ENCODE data around the gene SH3GL1.
"Not testable (repeated sequence)": the region's sequence is repeated elsewhere in the genome, so short reads cannot be mapped to it uniquely, and the experiment has no call there.

The SH3GL1 gene

DNA sequence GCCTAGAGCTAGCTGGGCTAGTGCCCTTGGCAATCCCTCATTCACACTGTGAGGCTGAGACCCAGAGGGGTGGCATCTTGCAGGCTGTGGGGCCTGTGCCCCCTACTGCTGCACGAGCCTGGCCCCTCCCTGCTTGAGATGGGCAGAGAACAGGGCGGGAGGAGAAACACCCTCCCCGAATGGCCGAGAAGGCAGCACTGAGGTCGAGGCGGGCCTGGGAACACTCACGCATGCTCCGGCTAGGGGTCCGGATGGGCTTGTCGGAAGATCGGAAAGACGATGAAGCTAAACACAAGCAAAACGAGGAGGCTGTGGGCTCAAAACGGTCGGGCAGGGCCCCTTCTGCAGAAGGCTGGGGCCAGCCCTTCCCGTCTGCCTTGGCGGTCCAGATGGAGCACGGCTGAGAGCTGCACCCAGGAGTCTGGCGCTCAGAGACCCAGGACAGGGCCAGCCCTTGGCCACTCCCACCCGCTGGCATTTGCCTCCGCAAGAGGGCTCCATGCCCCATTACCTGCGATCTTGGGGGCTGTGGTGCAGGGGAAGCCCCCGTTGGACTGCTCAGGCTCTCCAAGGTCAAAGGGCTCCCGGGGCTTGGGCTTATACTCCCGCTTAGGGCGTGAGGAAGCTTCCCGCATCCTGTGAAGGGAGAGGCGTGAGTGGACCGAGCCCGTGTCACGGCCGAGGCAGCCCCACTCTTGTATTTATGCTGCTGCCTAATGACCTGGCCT lies 38.1 kb downstream of the SH3GL1 start:
- DNase-seq, result no peak

DNA sequence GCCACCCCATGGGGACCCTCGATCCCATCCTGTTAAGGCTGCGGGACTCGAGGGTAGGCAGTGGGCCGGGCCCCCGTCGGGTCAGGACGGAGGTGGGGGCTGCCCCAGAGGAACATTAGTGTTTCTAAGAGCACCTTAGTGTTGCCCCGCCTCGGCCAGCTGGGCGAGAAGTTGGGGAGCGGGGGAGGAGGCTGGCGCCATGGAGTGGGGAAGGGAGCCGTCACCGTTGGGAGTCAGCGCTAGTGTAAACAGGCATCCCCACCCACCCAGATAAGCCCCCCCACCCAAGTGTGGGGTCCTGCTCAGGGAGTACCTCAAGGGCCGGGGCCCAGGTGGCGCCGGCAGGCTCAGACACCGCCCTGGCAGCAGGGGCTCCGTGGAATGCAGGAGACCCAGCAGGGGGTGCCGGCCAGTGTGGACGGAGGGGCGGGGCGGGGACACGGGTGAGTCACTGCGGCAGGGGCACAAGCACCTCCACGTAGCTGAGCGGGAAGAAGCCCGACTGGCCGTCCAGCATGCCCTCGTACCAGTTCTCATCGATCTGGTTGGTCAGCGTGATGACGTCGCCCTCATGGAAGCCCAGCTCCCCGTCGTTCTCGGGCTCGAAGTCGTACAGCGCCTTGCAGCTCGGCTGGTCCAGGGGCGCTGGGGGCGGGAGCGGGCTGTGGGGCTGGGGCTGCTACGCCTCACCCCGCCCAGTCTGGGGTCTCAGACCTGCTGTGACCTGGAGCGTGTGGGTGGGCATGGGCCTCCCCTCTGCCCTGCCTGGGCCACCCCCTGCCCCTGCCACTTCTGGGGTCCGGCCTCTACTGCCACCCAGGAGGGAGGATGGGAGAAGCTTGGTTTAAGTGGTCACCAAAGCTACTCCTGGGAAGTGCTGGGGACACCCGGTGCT lies 38.9 kb downstream of the SH3GL1 start:
- DNase-seq, result no peak

DNA sequence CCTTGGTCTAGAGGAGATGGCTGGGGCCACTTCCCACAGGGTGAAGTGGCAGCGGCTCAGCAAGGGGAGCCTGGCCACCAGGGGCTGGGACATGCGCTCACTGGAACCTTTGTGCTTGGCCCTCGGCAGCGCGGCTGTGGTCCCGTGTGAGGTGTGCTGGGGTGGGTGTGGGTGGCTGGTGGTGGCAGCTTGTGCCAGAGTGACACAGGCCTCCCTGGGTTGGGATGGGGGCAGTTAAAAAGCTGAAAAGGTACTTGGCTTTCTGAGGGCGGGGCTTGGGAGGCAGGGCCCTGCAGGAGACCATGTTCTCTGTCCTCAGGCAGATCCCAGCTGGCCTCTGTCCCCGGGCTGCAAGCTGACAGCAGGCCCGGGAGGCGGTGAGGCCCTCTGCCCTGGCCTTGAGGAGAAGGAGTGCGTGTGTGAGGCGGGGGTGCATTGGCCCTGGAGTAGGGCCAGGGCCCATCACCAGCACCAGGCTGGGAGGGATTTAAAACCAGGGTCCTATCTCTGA lies 39.7 kb downstream of the SH3GL1 start:
- DNase-seq, result no peak

DNA sequence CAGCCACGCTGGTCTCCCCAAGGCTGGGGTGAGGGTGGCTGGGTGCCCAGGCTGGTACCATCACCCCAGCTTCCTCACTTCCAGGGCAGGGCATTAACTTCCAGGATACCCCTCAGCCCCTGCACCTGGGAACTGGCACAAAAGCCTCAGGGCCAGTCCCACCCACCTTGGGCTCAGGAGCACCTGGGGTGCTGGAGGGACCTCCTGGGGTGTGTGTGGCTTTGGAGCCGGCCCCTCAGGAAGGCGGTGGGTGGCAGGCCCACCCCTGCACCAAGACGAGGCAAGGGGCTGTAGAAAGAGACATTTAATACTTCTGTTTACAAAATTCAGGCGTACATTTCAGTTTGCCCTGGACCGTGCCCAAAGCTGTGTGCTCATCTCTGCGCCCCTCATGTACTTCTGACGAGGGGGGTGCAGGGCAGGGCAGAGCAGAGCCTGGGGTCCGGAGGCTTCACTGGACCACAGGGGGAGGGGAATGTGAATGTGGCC lies 40.2 kb downstream of the SH3GL1 start:
- no peak for DNase-seq

DNA sequence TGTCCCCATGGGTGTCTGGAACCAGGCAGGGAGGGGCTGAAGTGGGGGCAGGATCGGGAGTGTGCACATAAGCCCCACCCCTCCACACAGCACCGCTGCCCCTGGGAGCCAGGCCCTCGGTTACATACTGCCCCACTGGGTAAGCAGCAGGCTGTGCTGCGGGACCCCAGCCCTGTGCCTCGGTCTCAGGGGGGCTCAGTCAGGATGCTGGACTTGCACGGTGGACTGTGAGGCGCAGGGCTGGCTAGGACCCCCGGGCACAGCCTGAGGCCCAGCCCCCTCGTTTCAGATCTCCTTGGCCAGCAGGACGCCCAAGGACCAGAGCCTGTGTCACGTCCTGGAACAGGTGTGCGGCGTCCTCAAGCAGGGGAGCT lies 40.7 kb downstream of the SH3GL1 start:
- no peak for DNase-seq

DNA sequence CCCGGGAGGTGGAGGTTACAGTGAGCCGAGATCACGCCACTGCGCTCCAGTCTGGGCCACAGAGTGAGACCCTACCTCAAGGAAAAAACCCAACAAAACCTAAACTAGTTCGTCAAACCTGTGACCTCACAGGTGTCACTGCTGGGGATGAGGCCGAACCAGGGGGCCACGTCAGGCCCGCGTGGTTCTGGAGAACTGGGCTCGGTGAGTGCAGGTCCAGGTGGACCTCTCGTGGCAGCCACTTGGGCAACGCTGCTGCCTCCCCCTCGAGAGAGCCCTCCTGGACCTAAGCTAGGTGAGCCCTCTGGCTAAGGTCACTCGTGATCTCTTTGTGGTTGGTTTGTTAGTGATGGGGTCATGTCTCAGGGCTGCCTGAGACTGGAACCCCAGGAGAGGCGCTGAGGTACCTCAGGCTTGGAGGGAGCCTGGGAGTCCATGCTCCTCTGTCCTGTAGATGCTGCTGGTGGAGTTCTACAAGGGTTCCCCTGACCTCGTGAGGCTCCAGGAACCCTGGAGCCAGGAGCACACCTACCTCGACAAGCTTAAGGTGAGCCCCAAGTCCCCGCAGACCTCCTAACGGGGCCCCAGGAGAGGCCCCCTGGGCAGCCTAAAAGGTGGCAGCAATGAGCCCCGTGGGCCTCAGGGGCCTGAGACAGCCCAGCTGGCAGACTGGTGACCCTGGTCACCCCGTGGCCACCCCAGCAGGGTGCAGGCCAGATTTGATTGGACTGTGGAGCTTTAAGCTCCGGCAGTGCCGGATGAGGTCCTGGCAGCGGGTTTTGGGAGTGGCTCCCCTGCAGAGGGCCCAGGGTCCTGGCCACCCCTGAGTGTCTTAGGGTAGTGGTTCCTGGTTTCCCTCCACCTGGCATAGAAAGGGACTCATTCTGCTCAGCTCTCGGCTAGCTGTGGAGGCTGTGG lies 41.4 kb downstream of the SH3GL1 start:
- DNase-seq, result no peak

DNA sequence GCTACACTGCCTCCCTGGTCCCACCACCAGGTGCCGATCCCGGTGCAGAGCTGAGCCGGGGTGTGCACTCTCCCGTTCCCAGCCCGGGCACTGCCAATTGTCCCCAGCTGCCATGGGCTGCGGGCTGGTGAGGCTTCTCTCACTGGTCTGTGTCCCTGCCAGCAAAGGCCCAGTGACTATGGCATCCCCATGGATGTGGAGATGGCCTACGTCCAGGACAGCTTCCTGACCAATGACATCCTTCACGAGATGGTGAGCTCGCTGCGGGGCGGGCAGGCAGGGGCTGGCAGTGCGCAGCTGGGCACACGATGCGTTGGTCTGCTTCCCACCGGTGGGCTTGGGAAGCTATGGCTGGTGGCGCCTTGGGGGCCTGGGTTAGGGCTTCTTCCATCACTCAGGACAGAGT lies 42.4 kb downstream of the SH3GL1 start:
- no peak for DNase-seq

DNA sequence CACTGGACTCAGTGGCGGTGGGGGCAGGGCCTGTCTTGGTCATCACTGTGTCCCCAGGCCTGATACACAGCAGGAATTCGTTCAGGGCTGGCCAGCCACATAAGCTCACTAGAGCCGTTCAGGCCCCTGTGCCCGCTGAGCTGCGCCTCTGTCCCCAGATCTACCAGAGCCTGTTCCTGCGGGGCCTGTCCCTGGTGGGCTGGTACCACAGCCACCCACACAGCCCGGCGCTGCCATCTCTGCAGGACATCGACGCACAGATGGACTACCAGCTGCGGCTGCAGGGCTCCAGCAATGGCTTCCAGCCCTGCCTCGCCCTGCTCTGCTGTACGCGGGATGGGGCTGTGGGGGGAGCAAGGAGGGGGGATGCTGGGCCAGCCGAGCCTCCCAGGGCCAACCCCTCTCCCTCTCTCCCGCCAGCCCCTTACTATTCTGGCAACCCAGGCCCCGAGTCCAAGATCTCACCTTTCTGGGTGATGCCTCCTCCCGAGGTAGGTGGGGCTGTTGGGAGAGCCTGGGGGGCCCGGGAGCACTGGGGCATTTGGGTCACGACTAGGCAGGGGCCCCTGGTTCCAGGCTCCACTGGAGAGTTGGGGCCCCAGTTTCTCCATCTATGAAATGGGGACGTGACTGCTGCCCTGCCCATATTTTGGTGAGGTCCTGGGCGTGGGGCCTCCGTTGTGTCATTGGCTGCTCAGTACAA lies 43.1 kb downstream of the SH3GL1 start:
- no peak for DNase-seq

DNA sequence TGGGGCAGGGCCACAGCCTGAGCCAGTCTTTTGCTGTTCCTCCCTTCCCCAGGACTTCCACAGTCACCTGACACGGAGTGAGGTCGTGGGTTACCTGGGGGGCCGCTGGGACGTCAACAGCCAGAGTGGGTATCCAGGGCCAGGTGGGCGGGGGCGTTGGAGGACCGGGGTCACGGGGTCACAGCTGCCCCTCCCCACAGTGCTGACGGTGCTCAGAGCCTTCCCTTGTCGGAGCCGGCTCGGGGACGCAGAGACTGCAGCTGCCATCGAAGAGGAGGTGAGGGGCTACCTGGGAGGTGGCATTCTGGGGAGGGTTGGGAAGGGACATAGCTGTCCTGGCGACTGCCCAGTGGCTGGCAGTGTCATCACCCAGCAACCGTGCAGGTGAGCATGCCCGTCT lies 45.5 kb downstream of the SH3GL1 start:
- no peak for DNase-seq

DNA sequence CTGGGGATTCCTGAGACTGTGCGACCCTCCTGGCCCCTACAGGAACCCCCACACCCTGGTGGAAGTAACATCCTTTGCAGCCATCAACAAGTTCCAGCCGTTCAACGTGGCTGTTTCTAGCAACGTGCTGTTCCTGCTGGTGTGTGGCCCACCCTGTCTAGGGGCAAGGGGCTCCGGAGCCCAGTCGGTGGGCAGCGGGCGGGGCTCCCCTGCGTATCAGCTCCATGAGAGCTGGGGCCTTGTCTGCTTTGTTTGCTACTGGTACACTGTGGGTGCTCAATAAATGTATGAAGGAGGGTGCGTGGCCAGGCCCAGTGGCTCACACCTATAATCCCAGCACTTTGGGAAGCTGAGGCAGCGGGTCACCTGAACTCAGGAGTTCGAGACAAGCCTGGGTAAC lies 46.1 kb downstream of the SH3GL1 start:
- no peak for DNase-seq

DNA sequence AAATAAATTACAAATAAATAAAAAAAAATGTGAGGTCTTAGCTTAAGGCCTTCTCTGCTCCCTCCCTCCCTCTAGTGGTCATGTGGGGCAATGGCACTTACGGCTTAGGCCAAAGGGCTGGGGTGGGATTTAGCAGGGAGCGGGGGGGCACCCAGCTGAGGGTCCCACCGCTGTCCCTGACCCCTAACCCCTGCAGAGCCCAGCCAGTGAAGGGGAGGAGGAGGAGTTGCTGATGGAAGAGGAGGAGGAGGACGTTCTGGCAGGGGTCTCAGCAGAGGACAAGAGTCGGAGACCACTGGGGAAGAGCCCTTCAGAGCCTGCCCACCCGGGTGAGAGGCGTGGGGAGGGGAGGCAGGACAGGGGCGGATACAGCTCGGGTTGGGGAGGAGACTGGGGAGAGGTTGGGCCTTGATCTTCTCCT lies 47.6 kb downstream of the SH3GL1 start:
- DNase-seq, result peak; percentile 56

DNA sequence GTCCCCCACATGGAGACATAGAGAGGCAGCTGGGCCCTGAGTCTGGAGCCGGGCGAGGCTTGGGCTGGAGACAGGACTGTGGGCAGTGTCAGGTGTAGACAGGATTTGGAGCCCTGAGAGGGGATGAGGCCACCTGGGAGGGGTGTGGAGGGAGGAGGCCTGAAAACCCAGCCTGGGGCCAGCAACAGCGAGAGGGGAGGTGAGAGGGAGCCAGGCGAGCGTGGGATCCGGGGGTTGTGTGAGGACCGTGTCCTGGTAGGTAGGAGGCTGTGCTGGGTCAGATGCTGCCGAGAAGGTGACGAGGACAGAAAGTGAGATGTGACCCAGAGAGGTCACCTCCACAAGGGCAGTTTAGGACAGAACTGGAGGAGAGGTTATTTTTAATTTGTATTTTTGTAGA lies 49.6 kb downstream of the SH3GL1 start:
- DNase-seq, result no peak

DNA sequence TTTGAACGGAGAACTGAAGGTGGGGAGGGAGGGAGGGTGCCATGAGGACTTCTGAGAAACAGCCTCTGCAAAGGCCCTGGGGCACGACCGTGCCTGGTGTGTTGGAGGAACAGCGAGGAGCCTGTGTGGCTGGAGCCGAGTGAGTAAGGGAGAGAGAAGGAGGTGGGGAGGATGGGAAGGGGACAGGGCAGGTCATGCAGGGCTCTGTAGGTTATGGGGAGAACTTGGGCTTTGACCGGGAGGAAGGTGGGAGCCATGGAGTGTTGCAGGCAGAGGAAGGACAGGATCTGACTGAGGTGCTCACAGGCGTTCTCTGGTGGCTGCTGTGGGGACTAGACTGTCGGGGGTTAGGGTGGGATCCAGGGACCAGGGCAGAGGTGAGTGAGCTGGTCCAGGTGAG lies 50.2 kb downstream of the SH3GL1 start:
- DNase-seq, result no peak

DNA sequence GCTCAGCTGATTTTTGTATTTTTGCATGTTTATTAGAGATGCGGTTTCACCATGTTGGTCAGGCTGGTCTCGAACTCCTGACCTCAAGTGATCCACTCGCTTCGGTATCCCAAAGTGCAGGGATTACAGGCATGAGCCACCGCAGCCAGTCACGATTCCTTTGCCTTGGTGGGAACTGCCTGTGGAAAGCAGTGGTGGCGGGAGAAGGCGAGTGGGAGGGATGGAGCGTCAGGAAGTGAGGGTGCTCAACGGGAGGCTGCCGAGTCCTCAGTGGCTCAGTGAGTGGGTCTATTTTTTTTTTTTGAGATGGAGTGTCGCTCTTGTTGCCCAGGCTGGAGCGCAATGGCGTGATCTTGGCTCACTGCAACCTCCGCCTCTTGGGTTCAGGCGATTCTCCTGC lies 51.1 kb downstream of the SH3GL1 start:
- DNase-seq, result not testable (repeated sequence)

DNA sequence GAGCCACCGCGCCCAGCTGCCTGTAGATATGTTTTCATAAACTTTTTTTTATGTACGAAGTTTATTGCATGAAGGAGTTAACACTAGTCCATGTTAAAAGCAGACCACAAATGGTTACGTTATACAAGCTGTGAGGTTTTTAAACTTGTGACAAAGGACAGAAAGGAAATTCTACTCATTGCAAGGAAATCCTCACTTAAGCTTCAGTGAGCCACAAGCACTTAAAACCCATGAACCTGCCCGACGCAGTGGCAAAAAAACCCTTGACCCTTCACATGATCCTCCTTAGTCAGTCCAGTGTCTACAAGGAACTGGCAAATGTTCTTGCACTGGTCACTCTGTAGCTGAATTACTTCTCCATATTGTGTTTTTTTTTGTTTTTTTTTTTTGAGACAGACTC lies 52.8 kb downstream of the SH3GL1 start:
- no peak for DNase-seq

DNA sequence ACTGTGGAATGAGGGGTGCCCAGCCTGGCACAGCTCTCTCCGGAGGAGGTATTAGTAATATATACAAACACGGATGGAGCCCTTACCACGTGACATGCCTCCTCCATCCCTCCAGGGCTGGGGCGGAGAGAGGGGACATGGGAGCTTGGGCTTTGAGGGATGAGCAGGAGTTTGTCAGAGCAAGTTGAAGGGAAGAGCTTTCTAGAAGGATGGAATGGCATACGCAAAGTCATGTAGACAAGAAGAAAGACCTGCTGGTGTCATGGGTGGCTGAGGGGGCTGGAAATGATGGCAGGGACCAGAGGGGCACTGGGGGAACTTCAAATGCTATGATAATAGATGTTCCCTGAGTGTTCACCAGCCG lies 54.3 kb downstream of the SH3GL1 start:
- DNase-seq, result no peak

DNA sequence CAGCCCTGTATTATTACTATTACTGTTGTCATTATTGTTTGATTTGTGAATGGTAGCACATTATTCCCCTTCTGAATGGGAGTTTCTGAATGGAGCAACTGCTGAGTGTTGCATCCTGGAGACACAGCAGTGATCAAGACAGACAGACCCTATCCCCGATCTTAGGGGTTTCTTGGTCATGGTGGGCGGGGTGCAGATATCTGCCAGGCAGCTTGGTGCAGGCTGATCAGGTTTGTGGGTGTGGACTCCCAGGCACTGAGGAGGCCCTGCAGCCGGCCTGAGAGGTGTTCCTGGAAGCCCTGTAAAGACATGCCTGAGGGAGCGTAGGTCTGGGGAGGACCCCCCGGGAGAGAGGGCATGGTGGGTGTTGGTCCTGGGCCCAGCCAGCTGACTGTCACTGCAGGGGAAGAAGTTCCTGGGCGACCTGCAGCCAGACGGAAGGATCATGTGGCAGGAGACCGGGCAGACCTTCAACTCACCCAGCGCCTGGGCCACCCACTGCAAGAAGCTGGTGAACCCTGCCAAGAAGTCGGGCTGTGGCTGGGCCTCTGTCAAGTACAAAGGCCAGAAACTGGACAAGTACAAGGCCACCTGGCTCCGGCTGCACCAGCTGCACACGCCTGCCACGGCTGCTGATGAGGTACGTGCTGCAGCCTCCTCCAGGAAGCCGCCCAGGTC lies 54.9 kb downstream of the SH3GL1 start:
- no peak for DNase-seq

DNA sequence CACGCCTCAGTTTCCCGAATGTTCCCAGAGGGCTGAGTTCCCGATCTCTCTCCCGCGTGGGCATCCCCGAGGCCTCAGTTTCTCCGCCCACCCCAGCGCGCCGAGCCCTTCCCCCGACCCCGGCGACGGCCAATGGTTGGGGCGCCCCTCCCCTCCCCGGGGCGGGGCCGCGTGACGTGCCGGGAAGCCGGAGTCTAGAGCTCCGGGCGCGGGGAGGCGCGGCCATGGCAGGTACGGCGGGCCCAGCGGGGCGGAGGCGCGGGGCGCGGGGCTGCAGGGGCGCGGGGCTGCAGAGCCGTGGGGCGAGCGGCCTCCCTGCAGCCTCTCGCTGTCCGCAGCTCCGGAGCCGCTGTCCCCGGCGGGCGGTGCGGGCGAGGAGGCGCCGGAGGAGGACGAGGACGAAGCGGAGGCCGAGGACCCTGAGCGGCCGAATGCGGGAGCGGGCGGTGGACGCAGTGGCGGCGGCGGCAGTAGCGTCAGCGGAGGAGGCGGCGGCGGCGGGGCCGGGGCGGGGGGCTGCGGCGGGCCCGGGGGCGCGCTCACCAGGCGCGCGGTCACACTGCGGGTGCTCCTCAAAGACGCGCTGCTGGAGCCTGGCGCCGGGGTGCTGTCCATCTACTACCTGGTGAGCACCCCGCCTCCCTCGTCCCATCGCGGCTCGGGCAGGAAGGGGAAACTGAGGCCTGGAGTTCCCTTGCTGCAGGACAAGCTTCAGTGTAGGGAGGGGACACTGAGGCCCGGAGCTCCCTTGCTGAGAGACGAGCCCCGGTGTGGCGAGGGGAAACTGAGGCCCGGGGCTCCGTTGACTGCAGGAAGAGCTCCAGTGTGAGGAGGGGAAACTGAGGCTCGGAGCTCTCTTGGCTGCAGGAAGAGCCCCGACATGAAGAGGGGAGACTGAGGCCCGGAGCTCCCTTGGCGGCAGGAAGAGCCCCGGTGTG lies 56.7 kb downstream of the SH3GL1 start, which contains the start of gene MPND:
Gene MPND (plus strand): TSS at position 193 of the 938 bp plus-strand sequence. CDS start 32 bp downstream, at position 225.
- peak; percentile 78 for DNase-seq

DNA sequence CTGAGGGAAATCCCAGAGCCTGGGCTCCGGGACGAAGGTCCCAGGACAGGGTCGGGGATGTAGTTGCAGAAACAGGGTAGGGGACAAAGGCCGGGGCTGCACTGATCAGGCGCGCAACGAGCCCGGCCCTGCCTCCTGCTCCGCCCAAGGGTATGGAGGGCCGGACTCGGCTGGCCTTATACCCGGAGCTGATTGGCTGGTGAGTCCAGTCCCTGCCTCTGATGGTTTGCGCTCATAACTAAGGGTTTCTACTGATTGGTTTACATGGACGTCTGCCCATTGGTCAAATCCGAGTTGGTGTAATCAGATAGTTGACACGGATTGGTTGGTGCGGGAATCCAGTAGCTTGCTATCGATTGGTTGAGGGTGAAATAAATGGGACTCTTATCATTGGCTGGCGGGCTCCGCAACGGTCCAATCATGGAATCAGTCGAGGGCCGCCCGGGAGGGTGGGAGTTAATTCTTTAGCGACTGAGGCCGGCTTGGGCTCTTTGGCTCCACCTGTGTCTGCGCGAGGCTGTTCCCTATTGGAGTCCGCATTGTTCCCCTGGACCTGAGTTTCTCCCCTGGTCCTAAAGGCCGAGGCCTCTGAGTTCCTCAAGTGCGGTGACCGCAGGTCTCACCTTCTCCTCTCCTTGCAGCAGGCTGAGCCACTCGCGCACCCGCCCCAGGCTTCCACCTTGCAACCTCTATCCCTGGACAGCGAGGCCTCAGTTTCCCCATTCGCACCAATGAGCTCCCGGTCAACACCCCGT lies 57.6 kb downstream of the SH3GL1 start:
- DNase-seq, result peak; percentile 100

DNA sequence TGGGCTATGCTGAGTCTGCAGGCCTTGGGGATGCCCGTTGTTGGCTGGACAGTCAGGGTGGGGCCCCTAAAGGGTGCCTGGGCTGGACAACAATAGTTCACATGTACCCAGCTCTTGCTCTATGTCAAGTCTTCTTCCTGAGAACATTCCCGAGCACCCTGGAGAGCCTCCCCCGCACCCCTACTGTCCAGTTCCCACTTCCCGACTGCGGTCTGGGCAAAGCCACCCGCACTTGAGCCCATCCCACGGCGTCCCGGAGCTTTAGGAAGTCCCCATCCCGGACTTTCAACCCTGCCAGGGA lies 58.1 kb downstream of the SH3GL1 start:
- no peak for DNase-seq
